Choroid plexus epithelial cell (primary cell): ENCODE measurements around the gene SCG3.

Source experiments
- DNase-seq: peaks from one replicate; pipeline ENCODE4 v3.0.0-alpha.2; 2010; ENCODE audit warnings: low read depth
- H3K4me3 ChIP-seq: 2 replicates; pipeline ENCODE4 v1.5.1; 2011; ENCODE audit warnings: low read depth, mild to moderate bottlenecking, control low read depth, low read length, moderate library complexity
- TF ChIP-seq, protein P1 (sequence below): conservative IDR thresholded peaks from 2 replicates; pipeline ENCODE4 v1.5.1; 2011; ENCODE audit warnings: low read depth, mild to moderate bottlenecking, control low read depth, inconsistent platforms, low read length, moderate library complexity

SCG3 gene

DNA sequence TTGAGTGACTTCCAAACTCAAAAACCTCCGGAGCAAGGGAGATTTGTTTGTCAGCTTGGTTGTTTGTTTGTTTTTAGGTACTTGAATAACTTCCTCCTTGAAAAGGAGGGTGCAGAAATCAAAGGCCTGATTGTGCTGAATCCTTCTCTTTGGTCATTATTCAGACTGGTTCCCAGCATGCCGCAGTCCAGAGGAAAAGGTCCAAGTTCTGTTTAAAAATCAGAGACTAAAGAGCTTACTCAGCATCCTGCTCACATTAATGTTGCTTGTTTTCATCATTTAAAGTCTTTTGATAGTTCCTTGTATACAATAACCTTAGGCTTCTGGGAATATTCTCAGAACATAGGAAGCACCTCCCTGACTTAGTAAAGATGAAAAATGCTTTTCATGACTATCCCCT lies 982 bp upstream of the SCG3 start:
- TF ChIP-seq, protein P1, sequence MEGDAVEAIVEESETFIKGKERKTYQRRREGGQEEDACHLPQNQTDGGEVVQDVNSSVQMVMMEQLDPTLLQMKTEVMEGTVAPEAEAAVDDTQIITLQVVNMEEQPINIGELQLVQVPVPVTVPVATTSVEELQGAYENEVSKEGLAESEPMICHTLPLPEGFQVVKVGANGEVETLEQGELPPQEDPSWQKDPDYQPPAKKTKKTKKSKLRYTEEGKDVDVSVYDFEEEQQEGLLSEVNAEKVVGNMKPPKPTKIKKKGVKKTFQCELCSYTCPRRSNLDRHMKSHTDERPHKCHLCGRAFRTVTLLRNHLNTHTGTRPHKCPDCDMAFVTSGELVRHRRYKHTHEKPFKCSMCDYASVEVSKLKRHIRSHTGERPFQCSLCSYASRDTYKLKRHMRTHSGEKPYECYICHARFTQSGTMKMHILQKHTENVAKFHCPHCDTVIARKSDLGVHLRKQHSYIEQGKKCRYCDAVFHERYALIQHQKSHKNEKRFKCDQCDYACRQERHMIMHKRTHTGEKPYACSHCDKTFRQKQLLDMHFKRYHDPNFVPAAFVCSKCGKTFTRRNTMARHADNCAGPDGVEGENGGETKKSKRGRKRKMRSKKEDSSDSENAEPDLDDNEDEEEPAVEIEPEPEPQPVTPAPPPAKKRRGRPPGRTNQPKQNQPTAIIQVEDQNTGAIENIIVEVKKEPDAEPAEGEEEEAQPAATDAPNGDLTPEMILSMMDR: no peak
- H3K4me3 ChIP-seq: no peak overlapping the region
- no peak for DNase-seq

GRCh38 chr15:51687565-51687964 lies 6.3 kb downstream of the SCG3 start:
- no peak overlapping the region for H3K4me3 ChIP-seq
- TF ChIP-seq, protein P1: no peak
- no peak for DNase-seq

GRCh38 chr15:51688863-51689262 lies 7.6 kb downstream of the SCG3 start:
- DNase-seq: peak; percentile 27
- TF ChIP-seq, protein P1: peak; percentile 60
- H3K4me3 ChIP-seq: no peak overlapping the region

- TF ChIP-seq, protein P1: no peak
- DNase-seq: no peak
- H3K4me3 ChIP-seq: no peak overlapping the region
Observed at GRCh38 chr15:51692154-51692553, 10.9 kb downstream of the SCG3 start.

DNA sequence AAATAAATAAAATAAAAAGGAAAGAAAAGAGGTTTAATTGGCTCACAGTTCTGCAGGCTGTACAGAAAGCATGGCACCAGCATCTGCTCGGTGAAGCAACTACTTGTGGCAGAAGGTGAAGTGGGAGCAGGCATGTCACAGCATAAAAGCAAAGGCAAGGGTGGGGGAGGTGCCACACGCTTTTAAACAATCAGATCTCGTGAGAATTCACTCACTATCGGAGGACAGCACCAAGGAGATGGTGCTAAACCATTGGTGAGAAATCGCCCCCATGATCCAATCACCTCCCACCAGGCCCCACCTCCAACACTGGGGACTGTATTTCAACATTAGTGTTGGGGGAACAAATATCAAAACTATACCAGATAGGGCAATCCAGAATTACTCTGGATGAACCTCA lies 15.3 kb downstream of the SCG3 start:
- no peak for DNase-seq
- no peak overlapping the region for H3K4me3 ChIP-seq
- TF ChIP-seq, protein P1: no peak

- H3K4me3 ChIP-seq: no peak overlapping the region
- peak; percentile 9 for DNase-seq
- TF ChIP-seq, protein P1: no peak
Observed at GRCh38 chr15:51697163-51697562, 15.9 kb downstream of the SCG3 start.

- TF ChIP-seq, protein P1: no peak
Observed at GRCh38 chr15:51699373-51699772, 18.1 kb downstream of the SCG3 start.

More at GRCh38 chr15:51699373-51699772, 18.1 kb downstream of the SCG3 start:
- H3K4me3 ChIP-seq: no peak overlapping the region
- no peak for DNase-seq
